LNCAP (cell line): ENCODE data around the gene NPAS3.

ENCODE experiments used
- TF ChIP-seq, protein P1 (sequence below): fragments of 450-650 bp; IDR thresholded peaks from 2 replicates; pipeline ENCODE4 v1.5.1; 2017; ENCODE audit warnings: mild to moderate bottlenecking

NPAS3 gene

DNA sequence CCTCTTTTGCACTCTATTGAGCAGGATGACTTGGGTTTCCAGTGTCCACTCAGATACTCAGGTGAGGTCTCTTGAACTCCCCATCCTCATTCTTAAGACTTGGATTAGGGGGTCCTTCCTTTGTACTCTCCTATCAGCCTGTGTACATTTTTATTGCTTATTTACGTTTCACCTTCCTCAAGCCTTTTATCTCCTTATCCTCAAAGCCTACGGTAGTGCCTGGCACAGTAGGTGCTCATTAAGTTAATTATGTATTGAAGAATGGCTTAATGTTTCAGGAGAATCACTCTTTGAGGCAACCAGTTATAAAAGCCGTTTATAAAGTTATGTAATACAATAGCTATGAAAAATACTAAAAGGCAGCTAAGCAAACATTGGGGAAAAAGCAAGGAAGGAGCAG is 315.7 kb downstream of the NPAS3 start:
- TF ChIP-seq, protein P1, sequence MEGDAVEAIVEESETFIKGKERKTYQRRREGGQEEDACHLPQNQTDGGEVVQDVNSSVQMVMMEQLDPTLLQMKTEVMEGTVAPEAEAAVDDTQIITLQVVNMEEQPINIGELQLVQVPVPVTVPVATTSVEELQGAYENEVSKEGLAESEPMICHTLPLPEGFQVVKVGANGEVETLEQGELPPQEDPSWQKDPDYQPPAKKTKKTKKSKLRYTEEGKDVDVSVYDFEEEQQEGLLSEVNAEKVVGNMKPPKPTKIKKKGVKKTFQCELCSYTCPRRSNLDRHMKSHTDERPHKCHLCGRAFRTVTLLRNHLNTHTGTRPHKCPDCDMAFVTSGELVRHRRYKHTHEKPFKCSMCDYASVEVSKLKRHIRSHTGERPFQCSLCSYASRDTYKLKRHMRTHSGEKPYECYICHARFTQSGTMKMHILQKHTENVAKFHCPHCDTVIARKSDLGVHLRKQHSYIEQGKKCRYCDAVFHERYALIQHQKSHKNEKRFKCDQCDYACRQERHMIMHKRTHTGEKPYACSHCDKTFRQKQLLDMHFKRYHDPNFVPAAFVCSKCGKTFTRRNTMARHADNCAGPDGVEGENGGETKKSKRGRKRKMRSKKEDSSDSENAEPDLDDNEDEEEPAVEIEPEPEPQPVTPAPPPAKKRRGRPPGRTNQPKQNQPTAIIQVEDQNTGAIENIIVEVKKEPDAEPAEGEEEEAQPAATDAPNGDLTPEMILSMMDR = no peak

GRCh38 chr14:33254861-33255395 is 316.2 kb downstream of the NPAS3 start:
- TF ChIP-seq, protein P1 = no peak

DNA sequence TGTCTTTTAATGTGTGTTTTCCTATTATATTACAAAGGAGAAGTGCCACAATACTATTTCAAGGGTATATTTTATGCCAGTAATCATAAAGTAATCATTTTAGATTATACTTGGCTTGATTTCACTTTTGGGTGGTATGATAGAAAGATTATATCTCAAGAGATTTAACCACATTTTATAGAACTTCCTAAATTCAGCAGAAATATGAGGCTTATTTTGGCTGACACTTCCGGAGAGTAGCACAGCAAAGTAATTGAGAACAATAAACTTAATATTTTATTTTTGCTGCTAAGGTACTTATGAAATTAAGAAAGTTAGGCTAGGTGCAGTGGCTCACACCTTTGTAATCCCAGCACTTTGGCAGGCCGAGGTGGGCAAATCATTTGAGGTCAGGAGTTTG is 319.1 kb downstream of the NPAS3 start:
- TF ChIP-seq, protein P1 = no peak

DNA sequence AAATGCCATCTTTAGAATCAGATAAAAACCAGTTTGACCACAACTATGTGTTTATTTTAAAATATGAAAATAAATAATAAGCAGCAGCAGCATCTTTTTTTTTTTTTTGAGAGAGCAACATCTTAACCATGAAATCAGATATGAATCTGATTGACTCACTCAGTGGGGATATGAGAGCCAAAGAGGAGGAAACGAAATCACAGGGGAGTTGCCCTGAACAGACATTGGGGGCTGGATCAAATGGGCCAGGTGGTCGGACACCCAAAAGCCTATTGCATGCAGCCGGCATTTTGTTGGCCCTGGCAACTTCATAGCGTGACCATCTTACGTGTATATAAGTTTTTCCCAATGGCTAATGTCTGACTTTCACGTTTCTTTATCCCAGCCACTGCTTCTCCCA is 321.1 kb downstream of the NPAS3 start:
- TF ChIP-seq, protein P1 = no peak

DNA sequence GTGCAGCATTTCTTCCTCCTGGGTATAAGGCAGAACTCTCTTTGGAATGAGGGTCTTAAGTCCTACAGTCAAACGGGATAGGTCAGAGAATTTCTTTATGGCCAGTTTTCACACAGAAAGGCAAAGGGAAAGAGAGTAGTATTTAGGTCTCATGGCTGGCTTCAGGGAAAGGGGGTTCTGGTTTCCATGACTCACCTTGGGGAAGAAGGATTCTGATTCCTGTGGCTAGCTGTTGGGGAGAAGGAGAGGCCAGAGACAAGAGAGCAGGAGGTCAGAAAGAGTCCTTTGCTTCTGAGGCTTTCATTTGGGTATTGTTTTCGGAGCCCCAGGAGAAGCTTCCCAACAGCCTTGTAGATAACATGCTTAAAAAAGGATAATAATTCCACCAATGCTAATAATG is 332.5 kb downstream of the NPAS3 start:
- TF ChIP-seq, protein P1 = no peak

DNA sequence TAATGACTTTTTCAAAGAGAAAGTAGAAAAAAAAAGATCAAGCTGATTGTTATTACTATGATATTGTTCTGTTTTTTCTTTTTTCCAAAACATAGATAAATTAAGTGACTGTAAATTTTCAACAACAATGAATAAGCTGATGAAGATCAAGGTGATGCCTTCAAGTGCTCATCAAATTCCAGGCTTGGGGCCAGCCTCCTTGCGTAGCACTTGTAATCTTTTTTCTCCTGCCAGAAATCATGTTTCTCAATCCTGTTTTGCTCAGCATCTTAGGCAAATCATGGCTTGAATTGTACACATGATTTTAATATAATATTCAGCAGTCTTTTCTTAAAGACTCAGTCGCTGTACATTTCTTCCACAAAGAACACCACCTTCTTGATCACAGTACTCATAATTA is 333.2 kb downstream of the NPAS3 start:
- TF ChIP-seq, protein P1 = no peak

- TF ChIP-seq, protein P1 = no peak
Measured at GRCh38 chr14:33273978-33274377, 335.3 kb downstream of the NPAS3 start.

DNA sequence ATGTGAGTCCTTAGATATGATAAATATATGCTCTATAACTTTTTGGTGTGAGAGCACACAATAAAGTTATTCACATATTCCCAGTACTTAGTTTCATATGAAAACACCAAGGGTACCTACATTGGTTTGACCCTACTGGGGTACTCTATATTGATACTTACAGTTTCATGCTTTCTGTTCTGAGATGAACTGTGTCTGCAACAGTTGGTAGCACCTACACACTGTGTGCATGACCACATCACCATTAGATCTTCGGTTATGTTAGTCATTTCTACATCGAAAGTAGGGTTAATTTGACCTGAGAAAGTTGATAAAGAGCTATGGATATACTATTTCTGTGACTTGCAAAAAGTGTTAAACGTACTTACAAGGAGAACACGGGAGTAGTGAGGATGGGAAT is 337.2 kb downstream of the NPAS3 start:
- TF ChIP-seq, protein P1 = no peak
